Duodenal mucosa (tissue), 2 donors: ENCODE results near the gene GNAQ.
"Not testable (repeated sequence)": the region's sequence is repeated elsewhere in the genome, so short reads cannot be mapped to it uniquely, and the experiment has no call there.

Experiments used
- H3K27ac ChIP-seq: one replicate; pipeline ENCODE4 v1.7.0; 2013; ENCODE audit warnings: low read depth, low read length
- H3K27me3 ChIP-seq, 2 donors: one replicate each; pipeline ENCODE4 v1.7.0; 2013; ENCODE audit warnings: low read length in 2 of 2, control low read depth in 1 of 2; ENCODE audit not compliant: insufficient read depth in 2 of 2, control insufficient read depth in 1 of 2
- H3K36me3 ChIP-seq, 2 donors: one replicate each; pipeline ENCODE4 v1.7.0; 2013; ENCODE audit warnings: low read length in 2 of 2, control low read depth in 1 of 2; ENCODE audit not compliant: insufficient read depth in 2 of 2, control insufficient read depth in 1 of 2
- H3K4me1 ChIP-seq, 2 donors: one replicate each; pipeline ENCODE4 v1.7.0; 2013; ENCODE audit warnings: low read length in 2 of 2, control low read depth in 1 of 2; ENCODE audit not compliant: insufficient read depth in 2 of 2, control insufficient read depth in 1 of 2
- H3K4me3 ChIP-seq, 2 donors: one replicate each; pipeline ENCODE4 v1.7.0; 2013; ENCODE audit warnings: low read length in 2 of 2, low read depth in 1 of 2
- H3K9ac ChIP-seq, 2 donors: one replicate each; pipeline ENCODE4 v1.7.0; 2013; ENCODE audit warnings: low read length in 2 of 2, low read depth in 1 of 2
- H3K9me3 ChIP-seq, 2 donors: one replicate each; pipeline ENCODE4 v1.7.0; 2013; ENCODE audit warnings: low read length in 2 of 2, control low read depth in 1 of 2; ENCODE audit not compliant: control insufficient read depth in 1 of 2

Gene GNAQ

DNA sequence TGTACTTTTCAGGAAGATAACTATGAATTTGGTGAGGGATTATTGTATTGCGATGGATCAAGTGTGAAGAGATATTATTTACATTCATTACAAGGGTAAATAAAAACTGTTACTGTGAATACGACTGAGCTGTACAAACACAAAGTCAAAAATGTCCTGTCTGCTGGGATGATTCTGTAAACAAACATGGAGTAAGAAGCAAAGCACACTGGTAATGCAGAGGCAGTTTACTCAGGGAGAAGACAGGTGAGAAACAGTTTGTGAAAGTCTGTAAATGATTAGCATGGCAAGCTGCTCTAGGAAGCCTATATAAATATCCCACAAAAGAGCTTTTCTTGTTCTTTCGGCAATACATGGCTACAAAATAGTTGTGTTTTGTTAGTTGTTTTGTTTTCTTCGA, 268.0 kb downstream of the GNAQ start:
- Histone ChIP-seq H3K9ac (no peak overlapping the region), H3K27me3 (no peaks in the 10 kb centered on the region), H3K36me3 (no peaks in the 10 kb centered on the region), H3K9me3 (no peaks in the 10 kb centered on the region), H3K4me1 (peaks cover 0 to 4% of the 10 kb centered on the region in 2 donors), H3K27ac (no peak overlapping the region), H3K4me3 (no peak overlapping the region)

DNA sequence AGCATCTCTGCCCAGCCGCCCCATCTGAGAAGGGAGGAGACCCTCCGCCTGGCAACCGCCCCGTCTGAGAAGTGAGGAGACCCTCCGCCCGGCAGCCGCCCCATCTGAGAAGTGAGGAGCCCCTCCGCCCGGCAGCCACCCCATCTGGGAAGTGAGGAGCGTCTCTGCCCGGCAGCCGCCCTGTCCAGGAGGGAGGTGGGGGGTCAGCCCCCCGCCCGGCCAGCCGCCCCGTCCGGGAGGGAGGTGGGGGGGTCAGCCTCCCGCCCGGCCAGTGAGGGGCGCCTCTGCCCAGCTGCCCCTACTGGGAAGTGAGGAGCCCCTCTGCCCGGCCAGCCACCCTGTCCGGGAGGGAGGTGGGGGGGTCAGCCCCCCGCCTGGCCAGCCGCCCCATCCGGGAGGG, 270.7 kb downstream of the GNAQ start:
- H3K9ac ChIP-seq, H3K4me1 ChIP-seq, H3K9me3 ChIP-seq, H3K27me3 ChIP-seq, H3K36me3 ChIP-seq, H3K27ac ChIP-seq, H3K4me3 ChIP-seq: not testable (repeated sequence)

DNA sequence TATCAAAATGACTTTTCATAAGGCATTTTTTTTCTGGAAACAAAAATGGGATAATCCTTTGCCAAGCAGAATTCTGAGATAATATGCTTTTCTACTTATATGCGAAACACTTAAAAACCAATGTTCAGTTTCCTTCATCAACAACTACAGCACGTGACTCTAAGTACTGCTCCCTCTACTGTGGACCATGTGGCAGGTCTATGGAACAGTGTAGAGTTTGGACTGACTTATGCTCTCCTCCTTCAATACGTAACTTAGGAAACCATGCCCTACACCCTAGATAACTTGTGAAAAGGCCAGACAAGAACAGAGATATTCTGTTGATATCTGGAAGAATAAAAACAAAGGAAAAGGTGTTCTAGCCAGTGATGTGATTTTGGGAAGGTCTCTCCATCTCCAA, 272.2 kb downstream of the GNAQ start:
- Histone ChIP-seq H3K36me3 (peaks cover 0 to 3% of the 10 kb centered on the region in 2 donors), H3K4me3 (no peak overlapping the region), H3K9ac (no peak overlapping the region), H3K27me3 (no peaks in the 10 kb centered on the region), H3K9me3 (no peaks in the 10 kb centered on the region), H3K4me1 (peaks cover 0 to 4% of the 10 kb centered on the region in 2 donors), H3K27ac (no peak overlapping the region)

DNA sequence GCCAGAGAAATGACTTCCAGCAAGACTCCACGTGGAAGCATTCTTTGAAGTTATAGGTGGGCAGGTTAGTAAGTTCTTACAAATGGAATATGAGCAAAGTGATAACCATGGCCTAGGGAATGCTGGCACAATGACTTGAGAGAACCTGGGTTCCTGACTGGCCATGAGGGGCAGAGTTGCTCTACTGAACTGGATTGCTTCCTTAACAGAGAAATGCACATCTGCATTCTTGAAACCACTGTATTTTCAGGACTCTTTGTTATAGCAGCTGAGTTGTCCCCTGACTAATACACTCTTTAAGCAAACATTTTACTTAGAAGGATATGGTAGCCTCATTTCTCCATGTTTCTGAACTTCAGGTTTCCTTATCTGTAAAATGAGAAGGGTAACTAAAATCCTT, 275.2 kb downstream of the GNAQ start:
- Histone ChIP-seq H3K9ac (no peak overlapping the region), H3K4me1 (no peaks in the 10 kb centered on the region), H3K36me3 (peaks cover 0 to 3% of the 10 kb centered on the region in 2 donors), H3K27me3 (no peaks in the 10 kb centered on the region), H3K9me3 (no peaks in the 10 kb centered on the region), H3K27ac (no peak overlapping the region), H3K4me3 (no peak overlapping the region)

DNA sequence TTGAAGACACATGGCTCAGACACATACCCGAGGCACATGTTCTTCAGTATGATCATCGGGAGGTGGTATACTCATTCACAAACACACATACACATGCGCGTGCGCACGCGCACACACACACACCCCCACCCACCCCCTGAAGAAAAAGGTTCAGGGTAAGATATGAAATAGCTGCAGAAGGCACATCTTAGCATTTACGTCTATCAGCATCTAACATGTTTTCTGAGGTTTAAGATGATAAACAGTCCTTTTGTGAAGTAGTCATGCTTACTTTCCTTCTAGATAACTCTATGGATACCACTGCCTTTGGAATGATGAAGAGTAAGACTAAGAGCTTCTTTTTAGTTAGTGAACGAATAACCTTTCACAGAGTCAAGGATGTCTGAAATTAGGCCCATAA, 278.4 kb downstream of the GNAQ start:
- no peak overlapping the region for H3K4me3 ChIP-seq
- H3K4me1 ChIP-seq = no peaks in the 10 kb centered on the region
- H3K27me3 ChIP-seq = no peaks in the 10 kb centered on the region
- H3K36me3 ChIP-seq = peaks cover 0 to 3% of the 10 kb centered on the region in 2 donors
- no peaks in the 10 kb centered on the region for H3K9me3 ChIP-seq
- no peak overlapping the region for H3K9ac ChIP-seq
- H3K27ac ChIP-seq = no peak overlapping the region

DNA sequence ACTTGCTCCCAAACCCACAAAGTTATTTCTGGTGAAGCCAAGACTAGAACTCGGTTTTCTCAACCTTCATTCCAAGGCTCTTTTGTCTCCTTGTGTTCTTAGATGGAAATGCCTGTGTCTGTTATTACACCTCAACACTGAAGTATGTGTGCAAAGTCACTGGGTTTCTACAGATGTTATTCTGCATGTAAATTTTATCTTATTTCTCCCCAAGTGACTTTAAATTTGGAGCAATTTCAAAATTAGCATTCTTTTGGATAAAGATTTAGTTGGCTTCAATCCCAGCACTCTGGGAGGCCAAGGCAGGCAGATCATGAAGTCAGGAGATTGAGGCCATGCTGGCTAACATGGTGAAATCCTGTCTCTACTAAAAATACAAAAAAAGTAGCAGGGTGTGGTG, 279.1 kb downstream of the GNAQ start:
- no peak overlapping the region for H3K9ac ChIP-seq
- H3K4me1 ChIP-seq = no peaks in the 10 kb centered on the region
- no peak overlapping the region for H3K4me3 ChIP-seq
- H3K9me3 ChIP-seq = no peaks in the 10 kb centered on the region
- H3K36me3 ChIP-seq = peaks cover 0 to 3% of the 10 kb centered on the region in 2 donors
- H3K27ac ChIP-seq = no peak overlapping the region
- no peaks in the 10 kb centered on the region for H3K27me3 ChIP-seq

DNA sequence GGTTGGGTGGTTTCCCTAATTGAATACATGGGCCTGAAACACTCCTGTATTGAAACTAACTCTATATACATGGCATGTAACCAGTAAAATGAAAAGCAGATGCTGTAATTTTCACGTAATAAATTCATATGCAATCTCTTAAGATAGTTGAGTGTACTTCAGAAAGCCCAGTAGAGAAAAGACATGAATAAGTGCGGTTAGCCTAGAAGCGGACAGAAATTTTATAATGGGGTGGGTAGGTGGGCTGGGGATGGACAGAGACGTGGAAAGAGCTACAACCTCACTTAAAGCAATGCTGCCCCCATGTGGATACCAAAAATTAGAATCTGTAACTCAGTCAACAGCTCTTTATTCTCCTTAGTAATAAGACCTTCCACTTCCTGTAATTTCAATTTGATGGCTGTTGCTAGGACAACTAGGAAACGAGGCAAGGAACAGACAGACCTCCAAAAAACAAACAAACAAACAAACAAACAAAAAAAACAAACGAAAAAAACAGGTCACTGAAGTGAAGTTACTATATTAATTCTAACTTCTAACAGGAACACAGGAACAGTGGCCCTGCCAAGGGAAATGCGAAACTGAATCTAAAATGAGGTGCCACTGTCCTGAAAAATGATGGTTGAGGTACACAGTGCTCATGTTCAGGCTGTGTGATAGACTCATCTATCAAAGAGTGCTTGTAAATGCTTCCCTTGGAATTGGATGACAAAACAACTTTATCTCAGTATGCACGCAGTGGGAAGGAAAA, 280.1 kb downstream of the GNAQ start:
- H3K9ac ChIP-seq = no peak overlapping the region
- no peak overlapping the region for H3K4me3 ChIP-seq
- H3K4me1 ChIP-seq = no peaks in the 10 kb centered on the region
- peaks cover 0 to 3% of the 10 kb centered on the region in 2 donors for H3K36me3 ChIP-seq
- no peaks in the 10 kb centered on the region for H3K9me3 ChIP-seq
- no peak overlapping the region for H3K27ac ChIP-seq
- H3K27me3 ChIP-seq = no peaks in the 10 kb centered on the region

DNA sequence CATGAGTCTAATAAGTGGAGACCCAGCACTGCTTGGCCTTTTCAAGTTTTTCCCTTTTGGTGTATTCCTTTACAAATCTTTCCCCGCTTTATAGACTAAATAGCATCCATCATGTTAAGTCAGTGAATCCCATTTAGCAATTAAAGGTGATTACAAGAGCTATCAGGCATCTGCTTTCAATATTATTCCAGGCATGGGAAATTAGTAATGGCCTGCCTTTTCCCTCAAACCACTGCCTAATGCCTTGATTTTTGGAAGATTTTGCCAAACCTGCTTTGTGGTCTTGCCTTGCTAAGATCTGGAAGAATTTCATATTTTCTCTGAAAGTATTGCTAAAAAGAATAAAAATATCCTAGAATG, 280.6 kb downstream of the GNAQ start:
- Histone ChIP-seq H3K27ac (no peak overlapping the region), H3K27me3 (no peaks in the 10 kb centered on the region), H3K36me3 (no peaks in the 10 kb centered on the region), H3K4me1 (no peaks in the 10 kb centered on the region), H3K4me3 (no peak overlapping the region), H3K9ac (no peak overlapping the region), H3K9me3 (no peaks in the 10 kb centered on the region)

DNA sequence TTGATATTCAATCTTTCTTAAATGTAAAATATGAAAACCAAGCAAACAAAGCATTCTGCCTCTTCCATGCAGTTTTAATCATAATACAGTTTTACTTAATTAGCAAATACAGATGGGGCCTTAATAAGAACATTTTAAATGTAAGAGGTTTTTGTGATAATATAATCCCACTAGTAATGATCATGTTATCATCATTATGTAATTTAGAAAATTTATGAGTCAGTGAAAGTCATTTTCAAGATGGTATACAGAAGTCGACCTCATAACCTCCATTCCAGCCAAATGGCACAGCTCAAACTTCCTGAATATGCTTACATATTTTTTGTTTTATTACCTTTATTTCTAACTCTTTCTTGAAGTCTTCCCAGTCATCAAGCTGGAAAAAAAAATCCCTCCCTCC, 281.3 kb downstream of the GNAQ start:
- Histone ChIP-seq H3K9ac (no peak overlapping the region), H3K9me3 (no peaks in the 10 kb centered on the region), H3K36me3 (no peaks in the 10 kb centered on the region), H3K4me1 (no peaks in the 10 kb centered on the region), H3K27ac (no peak overlapping the region), H3K4me3 (no peak overlapping the region), H3K27me3 (no peaks in the 10 kb centered on the region)

DNA sequence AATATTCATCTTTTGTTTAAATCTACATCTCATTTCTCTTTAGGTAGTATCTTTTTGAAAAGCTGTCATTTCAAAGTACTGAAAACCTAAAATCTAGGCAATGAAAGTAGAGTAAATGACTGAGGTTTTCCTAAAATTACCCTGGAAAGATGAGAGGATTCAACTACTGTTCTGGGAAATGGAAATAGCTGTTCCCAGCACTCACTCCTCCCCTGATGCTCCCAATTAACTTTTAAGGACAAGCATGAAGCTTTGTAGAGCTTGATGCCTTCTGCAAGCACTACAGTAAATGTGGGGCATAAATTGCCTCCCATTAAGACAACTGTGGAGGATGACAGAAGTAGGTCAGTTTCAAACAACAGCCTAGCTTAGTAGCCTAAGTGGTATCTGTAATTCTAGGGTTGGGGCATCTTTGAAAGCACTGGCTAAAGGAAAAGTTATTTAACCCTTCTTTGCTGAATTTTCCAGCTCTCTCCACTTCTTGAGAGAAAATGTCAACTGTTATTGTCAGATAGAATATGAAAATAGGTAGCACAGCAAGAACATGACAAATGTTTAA, 283.3 kb downstream of the GNAQ start:
- no peaks in the 10 kb centered on the region for H3K9me3 ChIP-seq
- H3K4me1 ChIP-seq = no peaks in the 10 kb centered on the region
- H3K9ac ChIP-seq = no peak overlapping the region
- no peak overlapping the region for H3K4me3 ChIP-seq
- H3K27ac ChIP-seq = no peak overlapping the region
- H3K36me3 ChIP-seq = no peaks in the 10 kb centered on the region
- no peaks in the 10 kb centered on the region for H3K27me3 ChIP-seq
